Measurements from ENCODE around the gene ZDHHC7.

The ZDHHC7 gene

DNA sequence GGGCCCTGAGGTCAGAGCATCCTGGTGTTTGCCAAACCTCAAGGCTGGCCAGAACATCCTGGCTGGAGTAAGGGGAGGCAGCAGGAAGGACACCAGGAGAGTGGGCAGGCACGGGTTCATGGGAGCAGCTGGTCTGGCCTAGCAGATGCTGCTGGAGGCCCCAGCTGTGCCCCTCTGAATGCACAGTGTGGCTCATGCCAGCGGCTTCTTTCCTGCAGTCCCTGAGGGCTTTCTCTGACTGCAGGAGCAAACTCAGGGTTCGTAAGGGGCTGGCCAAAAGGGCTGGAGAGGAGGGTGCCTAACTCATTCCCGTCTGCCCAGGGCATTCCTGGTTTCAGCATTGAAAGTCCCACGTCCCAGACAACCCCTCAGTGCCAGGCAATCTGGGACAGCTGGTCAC, 78.7 kb downstream of the ZDHHC7 start:
- no peaks in the 10 kb centered on the region for H3K36me3 Mint-ChIP-seq (ENCODE audit: low read depth)
- TF ChIP-seq, protein P1, sequence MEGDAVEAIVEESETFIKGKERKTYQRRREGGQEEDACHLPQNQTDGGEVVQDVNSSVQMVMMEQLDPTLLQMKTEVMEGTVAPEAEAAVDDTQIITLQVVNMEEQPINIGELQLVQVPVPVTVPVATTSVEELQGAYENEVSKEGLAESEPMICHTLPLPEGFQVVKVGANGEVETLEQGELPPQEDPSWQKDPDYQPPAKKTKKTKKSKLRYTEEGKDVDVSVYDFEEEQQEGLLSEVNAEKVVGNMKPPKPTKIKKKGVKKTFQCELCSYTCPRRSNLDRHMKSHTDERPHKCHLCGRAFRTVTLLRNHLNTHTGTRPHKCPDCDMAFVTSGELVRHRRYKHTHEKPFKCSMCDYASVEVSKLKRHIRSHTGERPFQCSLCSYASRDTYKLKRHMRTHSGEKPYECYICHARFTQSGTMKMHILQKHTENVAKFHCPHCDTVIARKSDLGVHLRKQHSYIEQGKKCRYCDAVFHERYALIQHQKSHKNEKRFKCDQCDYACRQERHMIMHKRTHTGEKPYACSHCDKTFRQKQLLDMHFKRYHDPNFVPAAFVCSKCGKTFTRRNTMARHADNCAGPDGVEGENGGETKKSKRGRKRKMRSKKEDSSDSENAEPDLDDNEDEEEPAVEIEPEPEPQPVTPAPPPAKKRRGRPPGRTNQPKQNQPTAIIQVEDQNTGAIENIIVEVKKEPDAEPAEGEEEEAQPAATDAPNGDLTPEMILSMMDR (IDR thresholded peaks at IDR 0.05; ENCODE audit: unreplicated experiment in 3 of 3) = no peak
- H3K27ac Mint-ChIP-seq = peak overlapping the region in 2 of 3 experiments; percentile 59 to 85

DNA sequence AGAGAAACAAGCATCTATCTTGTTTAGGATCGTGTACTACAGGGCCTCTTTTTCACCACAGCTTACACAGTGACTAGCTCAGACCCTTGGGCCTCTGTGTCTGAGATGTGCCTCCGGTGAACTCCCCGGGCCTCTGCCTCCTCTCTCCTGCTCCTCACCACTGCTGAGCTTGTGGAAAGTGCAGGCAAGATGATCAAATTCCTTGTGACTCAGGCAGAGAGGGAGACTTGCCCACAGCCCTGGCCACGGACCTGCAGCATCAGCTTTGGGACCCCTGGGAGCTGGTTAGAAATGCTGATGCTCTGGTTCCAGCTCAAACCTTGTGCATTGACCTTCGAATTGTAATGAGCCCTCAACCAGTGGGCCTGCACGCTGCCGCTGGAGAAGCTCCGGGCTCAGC, 79.8 kb downstream of the ZDHHC7 start:
- H3K4me1 Mint-ChIP-seq = peaks cover 42% of the 10 kb centered on the region
- no peaks in the 10 kb centered on the region for H3K36me3 Mint-ChIP-seq (ENCODE audit: low read depth)
- H3K27ac Mint-ChIP-seq = peak overlapping the region in 2 of 3 experiments; percentile 59 to 85
- peaks cover 10% of the 10 kb centered on the region for H3K27me3 Mint-ChIP-seq (ENCODE audit: low read depth)
- H3K9me3 Mint-ChIP-seq = no peaks in the 10 kb centered on the region
- TF ChIP-seq, protein P1 (IDR thresholded peaks at IDR 0.05; ENCODE audit: unreplicated experiment in 3 of 3) = no peak
- no peak overlapping the region for H3K4me3 Mint-ChIP-seq

More for the DNA sequence above, 78.7 kb downstream of the ZDHHC7 start:
- H3K4me1 Mint-ChIP-seq = peaks cover 38% of the 10 kb centered on the region
- H3K4me3 Mint-ChIP-seq = no peak overlapping the region
- H3K9me3 Mint-ChIP-seq = no peaks in the 10 kb centered on the region
- H3K27me3 Mint-ChIP-seq (ENCODE audit: low read depth) = peaks cover 11% of the 10 kb centered on the region

DNA sequence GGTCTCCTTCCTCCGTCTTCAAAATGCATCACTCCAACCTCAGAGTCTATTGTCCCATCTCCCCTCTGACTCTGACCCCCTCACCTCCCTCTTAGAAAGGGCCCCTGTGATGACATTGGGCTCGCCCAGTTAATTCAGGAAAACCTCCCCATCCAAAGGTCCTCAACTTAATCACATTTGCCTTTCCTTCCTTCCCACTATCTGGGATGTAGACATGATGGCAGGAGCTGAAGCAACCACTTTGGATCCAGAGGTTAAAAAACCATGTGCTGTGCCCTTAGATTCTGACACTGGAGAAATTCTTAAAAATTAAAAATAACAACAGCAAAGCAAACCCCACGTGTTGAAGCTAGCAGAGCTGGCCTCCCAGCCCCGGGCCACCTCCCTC, 80.2 kb downstream of the ZDHHC7 start:
- Mint-ChIP-seq H3K4me1 (peaks cover 46% of the 10 kb centered on the region), H3K27ac (no peak overlapping the region), H3K36me3 (ENCODE audit: low read depth) (no peaks in the 10 kb centered on the region), H3K27me3 (ENCODE audit: low read depth) (peaks cover 10% of the 10 kb centered on the region), H3K9me3 (no peaks in the 10 kb centered on the region), H3K4me3 (no peak overlapping the region)
- TF ChIP-seq, protein P1 (IDR thresholded peaks at IDR 0.05; ENCODE audit: unreplicated experiment in 3 of 3) = no peak

DNA sequence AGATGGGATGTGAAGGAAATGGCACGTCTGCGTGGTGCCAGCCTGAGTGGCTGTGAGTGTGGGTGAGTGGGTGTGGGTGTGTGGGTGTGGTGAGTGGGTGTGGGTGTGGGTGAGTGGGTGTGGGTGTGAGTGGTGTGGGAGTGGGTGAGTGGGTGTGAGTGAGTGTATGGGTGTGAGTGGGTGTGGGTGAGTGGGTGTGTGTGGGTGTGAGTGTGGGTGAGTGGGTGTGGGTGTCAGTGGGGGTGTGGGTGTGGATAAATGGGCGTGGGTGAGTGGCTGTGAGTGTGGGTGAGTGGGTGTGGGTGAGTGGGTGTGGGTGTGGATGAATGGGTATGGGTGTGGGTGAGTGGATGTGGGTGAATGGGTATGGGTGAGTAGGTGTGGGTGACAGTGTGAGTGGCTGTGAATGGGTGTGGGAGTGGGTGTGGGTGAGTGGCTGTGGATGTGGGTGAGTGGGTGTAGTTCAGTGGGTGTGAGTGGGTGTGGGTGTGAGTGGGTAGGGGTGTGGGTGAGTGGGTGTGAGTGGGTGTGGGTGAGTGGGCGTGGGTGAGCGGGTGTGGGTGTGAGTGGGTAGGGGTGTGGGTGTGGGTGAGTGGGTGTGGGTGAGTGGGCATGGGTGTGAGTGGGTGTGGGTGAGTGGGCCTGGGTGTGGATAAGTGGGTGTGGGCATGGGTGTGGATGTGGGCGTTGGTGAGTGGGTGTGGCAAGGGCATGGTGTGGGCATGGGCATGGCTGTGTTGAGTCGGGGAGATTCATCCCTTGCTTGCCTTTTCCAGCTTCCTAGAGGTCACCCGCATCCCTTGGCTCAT, 80.8 kb downstream of the ZDHHC7 start:
- TF ChIP-seq, protein P1 (IDR thresholded peaks at IDR 0.05; ENCODE audit: unreplicated experiment in 3 of 3) = no peak
- Mint-ChIP-seq H3K4me3 (no peak overlapping the region), H3K4me1 (peaks cover 49% of the 10 kb centered on the region), H3K27ac (no peak overlapping the region), H3K36me3 (ENCODE audit: low read depth) (no peaks in the 10 kb centered on the region), H3K9me3 (no peaks in the 10 kb centered on the region), H3K27me3 (ENCODE audit: low read depth) (peaks cover 10% of the 10 kb centered on the region)

DNA sequence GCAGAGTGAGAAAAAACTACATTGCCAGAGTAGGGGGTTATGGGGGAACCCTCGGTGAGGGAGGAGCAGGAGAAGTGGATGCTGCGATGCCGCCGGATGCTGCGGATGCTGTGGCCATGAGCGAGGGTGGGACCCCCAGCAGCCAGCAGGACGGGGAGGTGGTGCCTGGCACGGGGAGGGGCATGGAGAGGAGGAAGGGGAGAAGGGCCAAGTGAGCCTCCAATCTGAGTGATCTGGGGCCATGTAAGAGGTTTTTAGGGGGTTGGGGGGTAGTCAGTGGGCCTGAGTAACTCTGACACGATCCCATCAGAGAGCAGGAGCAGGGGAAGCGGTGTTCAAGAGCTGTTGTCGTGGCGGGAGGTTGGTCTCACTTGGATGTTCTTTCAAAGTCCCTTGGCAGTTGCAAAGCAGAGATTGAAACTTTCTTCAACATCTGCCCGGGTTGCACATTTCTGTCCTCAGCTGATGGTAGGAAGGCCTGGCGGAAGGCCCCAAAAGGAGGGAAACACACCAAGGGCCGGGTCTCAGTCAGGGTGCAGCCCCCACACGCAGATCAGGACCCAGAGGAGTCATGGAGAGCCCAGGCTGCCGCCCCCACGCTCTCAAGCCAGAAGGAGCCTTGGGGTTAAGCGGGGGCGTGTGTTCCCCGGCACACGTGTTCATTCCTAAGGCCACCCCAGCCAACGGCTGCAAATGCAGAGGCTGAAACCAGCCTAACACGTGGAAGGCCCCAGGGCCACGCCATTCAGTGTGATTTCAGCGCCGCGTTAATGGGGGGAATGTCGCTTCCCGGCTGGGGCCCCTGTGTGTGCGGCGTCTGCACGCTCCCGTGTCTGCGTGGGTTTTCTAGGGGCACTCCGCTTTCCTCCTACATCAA, 81.7 kb downstream of the ZDHHC7 start:
- Mint-ChIP-seq H3K36me3 (ENCODE audit: low read depth) (no peaks in the 10 kb centered on the region), H3K4me3 (peak overlapping the region in 1 of 3 experiments; percentile 30), H3K27ac (peak overlapping the region; percentile 68 to 87 (median 82)), H3K9me3 (no peaks in the 10 kb centered on the region), H3K4me1 (peaks cover 54% of the 10 kb centered on the region), H3K27me3 (ENCODE audit: low read depth) (peaks cover 10% of the 10 kb centered on the region)
- TF ChIP-seq, protein P1 (IDR thresholded peaks at IDR 0.05; ENCODE audit: unreplicated experiment in 3 of 3) = no peak
